Measurements from ENCODE around the gene TIMP2. TPM values are rescaled to one million over a fixed set of nuclear protein-coding genes. Genes with fewer than 3 reads are reported as not detected.
A peak's percentile ranks its signal among the peaks of the same experiment; 100 is the strongest.

Gene TIMP2
- total and polyA plus RNA-seq, 4 donors, result 47.5 to 176 (median 91.9) TPM

DNA sequence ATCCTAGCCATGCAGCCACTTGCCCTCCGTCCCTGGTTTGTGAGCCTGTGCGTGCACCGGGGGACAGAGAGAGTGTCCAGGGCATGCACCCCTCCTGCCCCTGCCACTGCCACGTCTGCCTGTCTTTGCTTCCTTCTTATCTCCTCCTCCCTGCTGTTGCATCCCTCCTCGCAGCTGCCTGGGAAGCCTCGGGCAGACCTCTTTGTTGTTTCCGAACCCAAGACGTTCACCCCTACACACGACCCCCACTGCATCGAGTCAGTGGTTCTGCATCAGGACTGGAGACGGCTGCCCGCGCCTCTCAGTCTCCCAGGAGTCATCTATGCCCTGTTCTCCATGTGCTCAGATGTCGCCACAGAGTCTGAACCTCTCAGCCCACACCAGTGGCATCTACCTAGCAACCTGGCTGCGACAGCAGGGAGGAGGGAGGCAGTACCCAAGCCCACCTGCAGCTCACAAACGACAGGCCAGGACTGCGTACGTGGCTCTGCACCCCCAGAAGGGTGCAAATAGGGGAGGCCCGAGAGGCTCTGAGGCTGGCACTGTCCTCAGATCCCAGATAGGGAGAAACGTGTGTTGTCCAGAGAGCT lies 5.2 kb downstream of the TIMP2 start:
- TF ChIP-seq, protein P1, sequence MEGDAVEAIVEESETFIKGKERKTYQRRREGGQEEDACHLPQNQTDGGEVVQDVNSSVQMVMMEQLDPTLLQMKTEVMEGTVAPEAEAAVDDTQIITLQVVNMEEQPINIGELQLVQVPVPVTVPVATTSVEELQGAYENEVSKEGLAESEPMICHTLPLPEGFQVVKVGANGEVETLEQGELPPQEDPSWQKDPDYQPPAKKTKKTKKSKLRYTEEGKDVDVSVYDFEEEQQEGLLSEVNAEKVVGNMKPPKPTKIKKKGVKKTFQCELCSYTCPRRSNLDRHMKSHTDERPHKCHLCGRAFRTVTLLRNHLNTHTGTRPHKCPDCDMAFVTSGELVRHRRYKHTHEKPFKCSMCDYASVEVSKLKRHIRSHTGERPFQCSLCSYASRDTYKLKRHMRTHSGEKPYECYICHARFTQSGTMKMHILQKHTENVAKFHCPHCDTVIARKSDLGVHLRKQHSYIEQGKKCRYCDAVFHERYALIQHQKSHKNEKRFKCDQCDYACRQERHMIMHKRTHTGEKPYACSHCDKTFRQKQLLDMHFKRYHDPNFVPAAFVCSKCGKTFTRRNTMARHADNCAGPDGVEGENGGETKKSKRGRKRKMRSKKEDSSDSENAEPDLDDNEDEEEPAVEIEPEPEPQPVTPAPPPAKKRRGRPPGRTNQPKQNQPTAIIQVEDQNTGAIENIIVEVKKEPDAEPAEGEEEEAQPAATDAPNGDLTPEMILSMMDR (IDR thresholded peaks at IDR 0.05; ENCODE audit: control extremely low read depth, extremely low read depth), result no peak
- H3K4me1 ChIP-seq (ENCODE audit: control insufficient read depth in 5 of 5, insufficient read depth in 5 of 5, low read length in 5 of 5), result peaks cover 10 to 48% (median 27%) of the 10 kb centered on the region in 5 donors

DNA sequence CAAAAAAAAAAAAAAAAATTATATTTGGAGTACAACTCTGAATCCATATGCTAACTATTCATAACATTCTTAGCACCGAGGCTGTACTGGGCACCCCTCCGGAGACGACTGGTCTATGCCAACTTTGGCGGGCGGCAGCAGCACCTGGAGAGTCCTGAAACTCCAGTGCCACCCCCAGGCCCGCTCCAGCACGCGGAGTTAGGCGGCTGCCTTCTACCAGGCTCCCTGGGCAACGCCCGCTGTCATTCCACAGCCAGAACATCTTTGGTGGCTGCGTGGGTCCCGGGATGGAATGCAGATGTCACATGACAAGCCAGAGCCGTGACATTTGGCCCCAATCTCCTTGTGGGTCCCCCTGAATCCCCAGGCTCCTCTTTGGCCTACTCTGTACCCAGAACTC lies 6.2 kb downstream of the TIMP2 start:
- no peak for ATAC-seq (ENCODE audit: insufficient read depth, low FRiP score)
- no peak for DNase-seq
- H3K27ac ChIP-seq (ENCODE audit: low read depth in 1 of 2, low read length in 1 of 2), result peak overlapping the region in 1 of 2 donors; percentile 59

More for the DNA sequence above, 5.2 kb downstream of the TIMP2 start:
- Histone ChIP-seq H3K27ac (ENCODE audit: low read depth in 1 of 2, low read length in 1 of 2) (peak overlapping the region in 1 of 2 donors; percentile 23), H3K27me3 (ENCODE audit: control insufficient read depth in 3 of 3, insufficient read depth in 3 of 3, low read length in 2 of 3) (no peaks in the 10 kb centered on the region), H3K9me3 (ENCODE audit: control insufficient read depth in 4 of 4, insufficient read depth in 3 of 4, low read length in 3 of 4) (no peaks in the 10 kb centered on the region), H3K4me3 (no peak overlapping the region), H3K36me3 (ENCODE audit: control insufficient read depth in 4 of 4, insufficient read depth in 4 of 4, low read length in 4 of 4) (peaks cover 0 to 2% (median 0%) of the 10 kb centered on the region in 4 donors), H3K9ac (ENCODE audit: insufficient read depth in 1 of 2, low read length in 2 of 2) (no peak overlapping the region)
- 66 to 71% methylated on average over 20 of the region's 20 CpGs for WGBS, 2 donors
- ATAC-seq (ENCODE audit: insufficient read depth, low FRiP score), result no peak
- DNase-seq, result no peak

DNA sequence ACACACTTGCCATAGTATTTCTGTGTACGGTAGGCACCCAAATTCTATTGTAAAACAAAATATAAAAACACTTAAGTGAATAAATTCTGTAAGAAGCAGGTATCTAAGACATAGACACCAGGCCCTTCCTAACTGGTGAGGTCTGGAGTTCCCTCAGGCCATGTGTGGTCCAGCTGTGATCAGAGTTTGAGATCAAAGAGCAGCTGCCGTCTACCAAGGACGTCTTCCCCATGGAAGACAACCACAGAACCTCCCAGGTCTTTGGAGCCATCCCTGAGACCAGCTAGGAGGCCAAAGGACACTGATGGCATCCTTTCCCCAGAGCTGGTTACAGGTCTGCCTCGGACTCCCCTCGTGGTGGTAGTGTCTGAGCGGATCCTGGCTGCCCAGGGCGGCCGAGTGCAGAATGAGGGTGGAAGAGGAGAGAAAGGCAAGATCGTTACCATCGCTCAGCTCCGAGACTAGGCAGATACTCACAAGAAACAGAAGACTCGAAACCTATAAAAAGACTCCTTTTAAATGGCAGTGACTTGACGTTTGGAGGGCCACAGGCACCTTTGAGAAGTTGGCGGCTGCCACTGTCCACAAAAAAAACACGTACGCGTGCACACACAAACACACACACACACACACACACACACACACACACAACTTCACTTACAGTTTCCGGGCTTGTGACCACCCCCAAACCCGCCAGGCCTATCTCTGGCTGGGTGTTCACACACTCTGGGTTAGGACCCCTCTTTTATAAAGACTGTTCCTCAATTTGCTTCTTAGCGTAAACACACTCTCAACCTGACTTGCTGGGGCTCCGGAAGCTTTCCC lies 7.5 kb downstream of the TIMP2 start:
- Histone ChIP-seq H3K4me1 (ENCODE audit: control insufficient read depth in 5 of 5, insufficient read depth in 5 of 5, low read length in 5 of 5) (peaks cover 5 to 36% (median 22%) of the 10 kb centered on the region in 5 donors), H3K4me3 (no peak overlapping the region)

More for the DNA sequence above, 6.2 kb downstream of the TIMP2 start:
- no peak overlapping the region for H3K4me3 ChIP-seq
- peaks cover 0 to 2% (median 0%) of the 10 kb centered on the region in 4 donors for H3K36me3 ChIP-seq (ENCODE audit: control insufficient read depth in 4 of 4, insufficient read depth in 4 of 4, low read length in 4 of 4)
- 73 to 79% methylated on average over 14 of the region's 14 CpGs for WGBS, 2 donors
- H3K4me1 ChIP-seq (ENCODE audit: control insufficient read depth in 5 of 5, insufficient read depth in 5 of 5, low read length in 5 of 5), result peaks cover 10 to 48% (median 27%) of the 10 kb centered on the region in 5 donors
- H3K9ac ChIP-seq (ENCODE audit: insufficient read depth in 1 of 2, low read length in 2 of 2), result no peak overlapping the region
- H3K27me3 ChIP-seq (ENCODE audit: control insufficient read depth in 3 of 3, insufficient read depth in 3 of 3, low read length in 2 of 3), result no peaks in the 10 kb centered on the region
- H3K9me3 ChIP-seq (ENCODE audit: control insufficient read depth in 4 of 4, insufficient read depth in 3 of 4, low read length in 3 of 4), result no peaks in the 10 kb centered on the region
- TF ChIP-seq, protein P1 (IDR thresholded peaks at IDR 0.05; ENCODE audit: control extremely low read depth, extremely low read depth), result no peak

More for the DNA sequence above, 7.5 kb downstream of the TIMP2 start:
- H3K27ac ChIP-seq (ENCODE audit: low read depth in 1 of 2, low read length in 1 of 2), result peak overlapping the region in 1 of 2 donors; percentile 74
- no peak for ATAC-seq (ENCODE audit: insufficient read depth, low FRiP score)
- WGBS, 2 donors, result 56 to 73% methylated on average over 21 of the region's 21 CpGs
- no peaks in the 10 kb centered on the region for H3K27me3 ChIP-seq (ENCODE audit: control insufficient read depth in 3 of 3, insufficient read depth in 3 of 3, low read length in 2 of 3)
- DNase-seq, result peak in 1 of 3 donors; percentile 15
- no peak overlapping the region for H3K9ac ChIP-seq (ENCODE audit: insufficient read depth in 1 of 2, low read length in 2 of 2)
- TF ChIP-seq, protein P1 (IDR thresholded peaks at IDR 0.05; ENCODE audit: control extremely low read depth, extremely low read depth), result no peak
- no peaks in the 10 kb centered on the region for H3K9me3 ChIP-seq (ENCODE audit: control insufficient read depth in 4 of 4, insufficient read depth in 3 of 4, low read length in 3 of 4)
- H3K36me3 ChIP-seq (ENCODE audit: control insufficient read depth in 4 of 4, insufficient read depth in 4 of 4, low read length in 4 of 4), result peaks cover 0 to 2% (median 0%) of the 10 kb centered on the region in 4 donors
